MCF 10A (cell line): ENCODE measurements around the gene KIF20A. TPM values are rescaled to one million over a fixed set of nuclear protein-coding genes. Genes with fewer than 3 reads are reported as not detected.

Source experiments
- BruUV-seq: library from RNA; stranded (reverse); fragments of 400-500 nt; replicated peaks from 2 replicates; lab custom pipeline; 2021; lab: Mats Ljungman, UMichigan
- CTCF ChIA-PET: fragments of 300-600 bp; sonication (Branson Sonifier 250); formaldehyde crosslinking; extraction: SDS; loops from one replicate; lab custom pipeline; 2021; ENCODE audit warnings: antibody characterized with exemption, inconsistent platforms; lab: Yijun Ruan, JAX
- POLR2A ChIA-PET: fragments of 300-600, 350-650 bp; sonication (Branson Sonifier 250); formaldehyde crosslinking; extraction: SDS; loops from one replicate; lab custom pipeline; 2020; ENCODE audit warnings: antibody characterized with exemption, inconsistent platforms; lab: Yijun Ruan, JAX
- DNase-seq: peaks from one replicate; pipeline ENCODE4 v3.0.0-alpha.2; 2018; ENCODE audit not compliant: unreplicated experiment
- H3K27ac Mint-ChIP-seq: one replicate; pipeline ENCODE4 v1.8.0; 2022; ENCODE audit warnings: mild to moderate bottlenecking, low read depth, mixed read lengths; ENCODE audit not compliant: unreplicated experiment
- H3K27me3 Mint-ChIP-seq: one replicate; pipeline ENCODE4 v1.8.0; 2022; ENCODE audit warnings: mixed read lengths; ENCODE audit not compliant: insufficient read depth, unreplicated experiment
- H3K36me3 Mint-ChIP-seq: one replicate; pipeline ENCODE4 v1.8.0; 2022; ENCODE audit warnings: mild to moderate bottlenecking, moderate library complexity, mixed read lengths; ENCODE audit not compliant: insufficient read depth, unreplicated experiment
- H3K4me1 Mint-ChIP-seq: one replicate; pipeline ENCODE4 v1.8.0; 2022; ENCODE audit warnings: mixed read lengths; ENCODE audit not compliant: insufficient read depth, unreplicated experiment
- H3K4me3 Mint-ChIP-seq: one replicate; pipeline ENCODE4 v1.8.0; 2022; ENCODE audit warnings: mild to moderate bottlenecking, moderate library complexity, mixed read lengths; ENCODE audit not compliant: unreplicated experiment
- H3K9me3 Mint-ChIP-seq: one replicate; pipeline ENCODE4 v1.8.0; 2022; ENCODE audit warnings: mixed read lengths; ENCODE audit not compliant: unreplicated experiment
- CTCF ChIP-seq: fragments of 200-600 bp; IDR thresholded peaks from one replicate; pipeline ENCODE4 v1.8.0; 2022; ENCODE audit warnings: antibody characterized with exemption, mild to moderate bottlenecking; ENCODE audit not compliant: unreplicated experiment
- intact Hi-C: fragments of 100-400 bp; cut with micrococcal nuclease; formaldehyde crosslinking; loops from 2 replicates; pipeline ENCODE4 v1.14.1; 2022
- total RNA-seq: library from RNA; stranded (reverse); gene quantifications from 2 replicates; pipeline ENCODE4 v1.2.3, GENCODE V29; 2022

KIF20A gene
- total RNA-seq, 1 experiment from 2014 or later, result 30.6 TPM

- H3K4me3 Mint-ChIP-seq, result no peak overlapping the region
- DNase-seq, result no peak
- H3K4me1 Mint-ChIP-seq, result peaks cover 5% of the 10 kb centered on the region
- H3K27ac Mint-ChIP-seq, result peak overlapping the region; percentile 28
- no peak for TF ChIP-seq CTCF
- intact Hi-C loops, result no loop called here
- peaks cover 6% of the 10 kb centered on the region for H3K36me3 Mint-ChIP-seq
- ChIA-PET CTCF (interaction anchor here (0.9 to 2.2 kb wide), 3 partner anchors 53 to 181 kb away, joined by 3 to 7 read pairs (median 3); no protein-coding TSS in a partner anchor), POLR2A (interaction anchor here (0.7 to 1.2 kb wide), 3 partner anchors 17 to 123 kb away, joined by 3 to 5 read pairs (median 3); partner anchors contain the start of genes CDC23 and KDM3B)
- H3K27me3 Mint-ChIP-seq, result no peaks in the 10 kb centered on the region
- no peaks in the 10 kb centered on the region for H3K9me3 Mint-ChIP-seq
- no TSS peak for BruUV-seq
Measured at GRCh38 chr5:138230261-138230660, 51.3 kb downstream of the KIF20A start.

- no peak for TF ChIP-seq CTCF
- Mint-ChIP-seq H3K36me3 (peaks cover 6% of the 10 kb centered on the region), H3K4me3 (no peak overlapping the region), H3K9me3 (no peaks in the 10 kb centered on the region), H3K27me3 (no peaks in the 10 kb centered on the region), H3K27ac (no peak overlapping the region), H3K4me1 (peaks cover 5% of the 10 kb centered on the region)
- peak; percentile 62 for DNase-seq
- ChIA-PET CTCF (interaction anchor here (0.5 to 11.1 kb wide), 7 partner anchors 9 to 181 kb away, joined by 3 to 113 read pairs (median 5); partner anchors contain the start of gene KDM3B), POLR2A (interaction anchor here (0.7 to 1.5 kb wide), 3 partner anchors 44 to 119 kb away, joined by 3 read pairs; no protein-coding TSS in a partner anchor)
- intact Hi-C loops, result no loop called here
- no TSS peak for BruUV-seq
Measured at GRCh38 chr5:138230981-138231589, 52.2 kb downstream of the KIF20A start.

GRCh38 chr5:138233280-138233679, 54.4 kb downstream of the KIF20A start:
- intact Hi-C loops, result no loop called here
- Mint-ChIP-seq H3K4me1 (peaks cover 5% of the 10 kb centered on the region), H3K27me3 (no peaks in the 10 kb centered on the region), H3K36me3 (peaks cover 6% of the 10 kb centered on the region), H3K9me3 (no peaks in the 10 kb centered on the region), H3K27ac (no peak overlapping the region), H3K4me3 (no peak overlapping the region)
- ChIA-PET CTCF (interaction anchor here (0.9 to 11.1 kb wide), 4 partner anchors 11 to 604 kb away, joined by 4 to 113 read pairs (median 17); partner anchors contain the start of gene KDM3B), POLR2A (no interaction called here)
- TF ChIP-seq CTCF, result no peak
- BruUV-seq, result no TSS peak
- DNase-seq, result no peak

- H3K36me3 Mint-ChIP-seq, result peaks cover 6% of the 10 kb centered on the region
- BruUV-seq, result no TSS peak
- ChIA-PET POLR2A (interaction anchor here (1.3 to 2.4 kb wide), 2 partner anchors 12 to 21 kb away, joined by 3 to 8 read pairs; partner anchors contain the start of gene CDC23), CTCF (interaction anchor here (0.8 to 11.1 kb wide), 5 partner anchors 12 to 216 kb away, joined by 3 to 113 read pairs (median 4); partner anchors contain the start of gene KDM3B)
- H3K4me3 Mint-ChIP-seq, result no peak overlapping the region
- peaks cover 10% of the 10 kb centered on the region for H3K27me3 Mint-ChIP-seq
- H3K4me1 Mint-ChIP-seq, result peaks cover 5% of the 10 kb centered on the region
- TF ChIP-seq CTCF, result no peak
- intact Hi-C loops, result no loop called here
- H3K9me3 Mint-ChIP-seq, result no peaks in the 10 kb centered on the region
- no peak for DNase-seq
- no peak overlapping the region for H3K27ac Mint-ChIP-seq
Measured at GRCh38 chr5:138234651-138235050, 55.7 kb downstream of the KIF20A start.

Other genes with a start within 250 kb of the KIF20A start
- 29.1 and 33.7 TPM in 2 replicates for gene FAM13B, start 146.0 kb upstream of the KIF20A start, total RNA-seq
- not detected in 2 replicates for gene WNT8A, start 95.1 kb upstream of the KIF20A start, total RNA-seq
- 1.0 TPM in 1 of 2 replicates, not detected in the other for gene NME5, start 39.7 kb upstream of the KIF20A start, total RNA-seq
- 93.4 and 108 TPM in 2 replicates for gene BRD8, start 482 bp upstream of the KIF20A start, total RNA-seq
- gene CDC23, start 34.2 kb downstream of the KIF20A start, total RNA-seq, result 49.7 and 67.1 TPM in 2 replicates
- not detected in 2 replicates for gene GFRA3, start 95.5 kb downstream of the KIF20A start, total RNA-seq
- 10.8 and 12.2 TPM in 2 replicates for gene CDC25C, start 152.7 kb downstream of the KIF20A start, total RNA-seq
- gene FAM53C, start 159.2 kb downstream of the KIF20A start, total RNA-seq, result 37.2 and 38.9 TPM in 2 replicates
- 57.8 and 59.0 TPM in 2 replicates for gene KDM3B, start 173.6 kb downstream of the KIF20A start, total RNA-seq